HepG2 (cell line): ENCODE results near the gene MICOS13.

Experiments used
- CREM ChIP-seq, 2 experiments: sonication (generic) in 1 of 2; formaldehyde crosslinking in 1 of 2; IDR thresholded peaks; 2 replicates each; pipeline versions ENCODE4 v1.4.0 to v1.6.1; 2016 to 2020; ENCODE audit warnings: antibody characterized with exemption in 1 of 2, mild to moderate bottlenecking in 1 of 2, missing genetic modification reagents in 1 of 2
- JDP2 ChIP-seq: sonication (generic); formaldehyde crosslinking; IDR thresholded peaks from 2 replicates; pipeline ENCODE4 v1.8.1; 2022; ENCODE audit warnings: missing genetic modification reagents, borderline replicate concordance
- KLF13 ChIP-seq: sonication (generic); formaldehyde crosslinking; IDR thresholded peaks from 2 replicates; pipeline ENCODE4 v1.4.0; 2020; ENCODE audit warnings: mild to moderate bottlenecking, missing genetic modification reagents
- RXRA ChIP-seq: sonication (generic); formaldehyde crosslinking; IDR thresholded peaks from 2 replicates; pipeline ENCODE4 v1.5.1; 2020; ENCODE audit warnings: missing genetic modification reagents
- SP1 ChIP-seq, 2 experiments: fragments of 450-650 bp in 1 of 2; sonication (generic) in 1 of 2; formaldehyde crosslinking in 1 of 2; IDR thresholded peaks; 2 replicates each; pipeline versions ENCODE4 v1.4.0 to v1.6.1; 2016 to 2020; ENCODE audit warnings: missing genetic modification reagents in 1 of 2
- ZNF343 ChIP-seq: sonication (generic); formaldehyde crosslinking; IDR thresholded peaks from 2 replicates; pipeline ENCODE4 v1.4.0; 2020; ENCODE audit warnings: mild to moderate bottlenecking, missing genetic modification reagents
- ZNF598 ChIP-seq: sonication (generic); formaldehyde crosslinking; IDR thresholded peaks from 2 replicates; pipeline ENCODE4 v1.5.1; 2020; ENCODE audit warnings: mild to moderate bottlenecking, missing genetic modification reagents, borderline replicate concordance

DNA sequence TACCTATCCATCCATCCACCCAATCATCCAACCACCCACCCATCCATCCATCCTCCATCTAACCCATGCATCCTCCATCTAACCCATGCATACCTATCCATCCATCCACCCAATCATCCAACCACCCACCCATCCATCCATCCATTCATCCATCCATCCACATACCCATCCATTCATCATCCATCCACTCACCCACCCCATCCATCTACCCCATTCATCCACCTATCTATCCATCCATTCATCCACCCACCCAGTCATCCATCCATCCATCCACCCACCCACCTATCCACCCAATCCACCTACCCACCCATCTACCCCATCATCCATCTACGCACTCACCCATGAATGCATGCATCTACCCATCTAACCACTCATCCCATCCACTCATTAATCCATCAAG, 6.6 kb downstream of the MICOS13 start:
- TF ChIP-seq SP1 (IDR thresholded peaks at IDR 0.05) (no peak), SP1 (CRISPR knock-in tag; IDR thresholded peaks at IDR 0.05) (no peak), KLF13 (CRISPR knock-in tag) (no peak), ZNF343 (no peak), JDP2 (no peak), ZNF598 (CRISPR knock-in tag) (no peak), CREM (IDR thresholded peaks at IDR 0.05) (no peak), CREM (CRISPR knock-in tag; IDR thresholded peaks at IDR 0.05) (no peak), RXRA (CRISPR knock-in tag) (no peak)
